ENCODE results near the gene NKAIN4.

The NKAIN4 gene

DNA sequence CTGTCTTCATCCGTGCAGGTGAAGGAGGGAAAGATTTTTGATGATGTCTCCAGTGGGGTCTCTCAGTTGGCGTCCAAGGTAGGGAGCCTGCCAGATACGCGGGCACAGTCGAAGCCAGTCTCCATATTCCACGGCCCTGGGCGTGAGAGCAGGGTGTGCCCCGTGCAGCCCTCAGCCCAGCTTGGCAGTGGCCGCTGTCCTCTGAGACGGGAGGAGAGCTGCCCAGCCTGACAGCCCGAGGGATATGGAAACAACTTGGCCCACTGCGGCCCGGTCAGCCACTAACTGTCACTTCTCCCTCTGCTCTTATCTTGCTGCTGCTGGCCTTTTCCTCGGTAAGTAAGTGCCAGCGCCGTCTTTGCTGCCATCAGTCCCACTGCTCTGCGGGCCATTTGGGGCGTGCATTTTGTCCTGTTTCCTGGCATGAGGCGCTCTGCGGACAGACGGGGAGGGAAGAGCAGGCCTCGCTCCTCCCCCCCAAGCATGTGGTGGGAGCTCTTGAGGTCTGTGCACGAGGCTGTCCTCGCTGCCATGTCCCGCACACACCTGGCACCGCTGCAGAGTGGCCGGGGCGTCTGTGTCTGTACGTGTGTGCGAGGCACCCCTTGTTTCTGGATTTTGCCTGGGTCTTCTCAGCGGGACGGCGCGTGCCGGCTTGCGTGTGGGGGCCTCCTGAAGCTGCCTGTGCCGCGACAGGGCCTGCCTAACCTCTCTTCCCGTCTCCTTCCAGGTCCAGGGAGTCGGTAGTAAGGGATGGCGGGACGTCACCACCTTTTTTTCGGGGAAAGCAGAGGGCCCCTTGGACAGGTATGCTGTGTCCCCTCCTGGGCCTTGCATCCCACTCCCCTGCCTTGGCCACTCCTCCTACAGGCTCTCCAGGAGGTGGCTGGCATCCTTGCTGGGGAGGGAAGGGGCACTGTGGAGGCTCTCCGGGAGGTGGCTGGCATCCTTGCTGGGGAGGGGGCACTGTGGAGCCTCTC lies 31.7 kb upstream of the NKAIN4 start:
- no peaks in the 10 kb centered on the region for H3F3A ChIP-seq (ENCODE audit: control insufficient read depth, insufficient read depth)
- H3K79me2 ChIP-seq (ENCODE audit: control insufficient read depth, low read length): peaks cover 3% of the 10 kb centered on the region; the same call in 1 of the 2 replicates
- H3K27ac ChIP-seq (ENCODE audit: low read depth, low read length): no peak overlapping the region
- no peak overlapping the region for H3K4me2 ChIP-seq (ENCODE audit: low read length)
- H3K9me2 ChIP-seq (replicated peaks; ENCODE audit: control insufficient read depth, low read length): no peaks in the 10 kb centered on the region
- no peaks in the 10 kb centered on the region for H3K27me3 ChIP-seq (ENCODE audit: control insufficient read depth, low read length)
- H3K36me3 ChIP-seq (ENCODE audit: control insufficient read depth, low read length): peaks cover 28% of the 10 kb centered on the region; the same call in 1 of the 2 replicates
- no peak overlapping the region for H3K4me3 ChIP-seq (ENCODE audit: low read length)
- H4K20me1 ChIP-seq (ENCODE audit: control insufficient read depth, insufficient read depth, low read depth, low read length): no peaks in the 10 kb centered on the region
- TF ChIP-seq CTCF (IDR thresholded peaks at IDR 0.05; ENCODE audit: low read depth, low read length, poor library complexity, severe bottlenecking) (no peak), EZH2phosphoT487 (IDR thresholded peaks at IDR 0.05; ENCODE audit: borderline replicate concordance, low read length) (no peak)
- H3K4me1 ChIP-seq (ENCODE audit: control insufficient read depth, low read length): peaks cover 18% of the 10 kb centered on the region
- no peaks in the 10 kb centered on the region for H3K9me3 ChIP-seq (ENCODE audit: control insufficient read depth, insufficient read depth, low read length)

- Histone ChIP-seq H3K27me3 (ENCODE audit: control insufficient read depth, low read length) (no peaks in the 10 kb centered on the region), H3K4me3 (ENCODE audit: low read length) (peak overlapping the region; percentile 76), H3F3A (ENCODE audit: control insufficient read depth, insufficient read depth) (no peaks in the 10 kb centered on the region), H3K27ac (ENCODE audit: low read depth, low read length) (peak overlapping the region; percentile 74), H3K4me1 (ENCODE audit: control insufficient read depth, low read length) (peaks cover 16% of the 10 kb centered on the region), H3K9me3 (ENCODE audit: control insufficient read depth, insufficient read depth, low read length) (no peaks in the 10 kb centered on the region), H4K20me1 (ENCODE audit: control insufficient read depth, insufficient read depth, low read depth, low read length) (no peaks in the 10 kb centered on the region; the same call in 1 of the 2 replicates), H3K36me3 (ENCODE audit: control insufficient read depth, low read length) (peaks cover 28% of the 10 kb centered on the region; the same call in 1 of the 2 replicates), H3K4me2 (ENCODE audit: low read length) (peak overlapping the region; percentile 92), H3K9me2 (replicated peaks; ENCODE audit: control insufficient read depth, low read length) (no peaks in the 10 kb centered on the region), H3K79me2 (ENCODE audit: control insufficient read depth, low read length) (peaks cover 3% of the 10 kb centered on the region; the same call in 1 of the 2 replicates)
- no peak for TF ChIP-seq EZH2phosphoT487 (IDR thresholded peaks at IDR 0.05; ENCODE audit: borderline replicate concordance, low read length)
- no peak for TF ChIP-seq CTCF (IDR thresholded peaks at IDR 0.05; ENCODE audit: low read depth, low read length, poor library complexity, severe bottlenecking)
Observed at GRCh38 chr20:63284981-63285524, 30.8 kb upstream of the NKAIN4 start.

GRCh38 chr20:63284544-63284949 lies 30.3 kb upstream of the NKAIN4 start:
- peaks cover 28% of the 10 kb centered on the region; the same call in 1 of the 2 replicates for H3K36me3 ChIP-seq (ENCODE audit: control insufficient read depth, low read length)
- TF ChIP-seq CTCF (IDR thresholded peaks at IDR 0.05; ENCODE audit: low read depth, low read length, poor library complexity, severe bottlenecking) (no peak), EZH2phosphoT487 (IDR thresholded peaks at IDR 0.05; ENCODE audit: borderline replicate concordance, low read length) (no peak)

More at GRCh38 chr20:63284544-63284949, 30.3 kb upstream of the NKAIN4 start:
- Histone ChIP-seq H3K4me1 (ENCODE audit: control insufficient read depth, low read length) (peaks cover 16% of the 10 kb centered on the region), H3K27me3 (ENCODE audit: control insufficient read depth, low read length) (no peaks in the 10 kb centered on the region), H3K4me2 (ENCODE audit: low read length) (peak overlapping the region; percentile 92), H3F3A (ENCODE audit: control insufficient read depth, insufficient read depth) (no peaks in the 10 kb centered on the region), H3K9me3 (ENCODE audit: control insufficient read depth, insufficient read depth, low read length) (no peaks in the 10 kb centered on the region), H4K20me1 (ENCODE audit: control insufficient read depth, insufficient read depth, low read depth, low read length) (no peaks in the 10 kb centered on the region; the same call in 1 of the 2 replicates), H3K79me2 (ENCODE audit: control insufficient read depth, low read length) (peaks cover 3% of the 10 kb centered on the region; the same call in 1 of the 2 replicates), H3K27ac (ENCODE audit: low read depth, low read length) (peak overlapping the region; percentile 74), H3K4me3 (ENCODE audit: low read length) (peak overlapping the region; percentile 76), H3K9me2 (replicated peaks; ENCODE audit: control insufficient read depth, low read length) (no peaks in the 10 kb centered on the region)

Measured in DOHH2 (cell line).